IMR-90 (cell line): ENCODE measurements around the gene EPB41L1. TPM values are rescaled to one million over a fixed set of nuclear protein-coding genes. Genes with fewer than 3 reads are reported as not detected.

Source experiments
- ATAC-seq: fragments of 200-7000 bp; cut with Tn5 transposase; 2 replicates; pipeline ENCODE4 v1.9.1; 2020; ENCODE audit warnings: low read depth, mild to moderate bottlenecking, moderate library complexity
- BruUV-seq: library from RNA; stranded (reverse); fragments of 400-500 nt; replicated peaks from 2 replicates; lab custom pipeline; 2021; lab: Mats Ljungman, UMichigan
- CTCF ChIA-PET: fragments of 300-600 bp; formaldehyde crosslinking; extraction: SDS; loops from one replicate; lab custom pipeline; 2021; ENCODE audit warnings: antibody characterized with exemption; lab: Yijun Ruan, JAX
- POLR2A ChIA-PET: fragments of 300-600 bp; sonication (Branson Sonifier 250); formaldehyde crosslinking; loops from one replicate; lab custom pipeline; 2022; ENCODE audit warnings: antibody characterized with exemption; ENCODE audit not compliant: unreplicated experiment; lab: Charles Lee
- DNase-seq: peaks from one replicate; pipeline ENCODE4 v3.0.0; 2013
- H2AFZ ChIP-seq: replicated peaks from 2 replicates; pipeline ENCODE3; 2013; ENCODE audit warnings: low read length, mild to moderate bottlenecking; ENCODE audit not compliant: poor library complexity
- H2AK5ac ChIP-seq: 2 replicates; pipeline ENCODE4 v1.6.1; 2013; ENCODE audit warnings: low read depth, low read length, inconsistent platforms
- H2AK9ac ChIP-seq: replicated peaks from 2 replicates; pipeline ENCODE3; 2013; ENCODE audit warnings: mild to moderate bottlenecking, low read depth, low read length, moderate library complexity; ENCODE audit not compliant: poor library complexity
- H2BK120ac ChIP-seq: 2 replicates; pipeline ENCODE4 v1.6.1; 2013; ENCODE audit warnings: low read depth, low read length, inconsistent platforms
- H2BK15ac ChIP-seq: 3 replicates; pipeline ENCODE4 v1.6.1; 2013; ENCODE audit warnings: low read depth, low read length, inconsistent platforms
- H2BK20ac ChIP-seq: 2 replicates; pipeline ENCODE4 v1.6.1; 2013; ENCODE audit warnings: low read depth, mild to moderate bottlenecking, inconsistent platforms, low read length, moderate library complexity
- H2BK5ac ChIP-seq: 2 replicates; pipeline ENCODE4 v1.6.1; 2013; ENCODE audit warnings: mild to moderate bottlenecking, low read depth, low read length, inconsistent platforms; ENCODE audit not compliant: poor library complexity, severe bottlenecking
- H3K14ac ChIP-seq: replicated peaks from 2 replicates; pipeline ENCODE4 v1.6.1; 2013; ENCODE audit warnings: low read depth, low read length, inconsistent platforms
- H3K18ac ChIP-seq: 2 replicates; pipeline ENCODE4 v1.6.1; 2013; ENCODE audit warnings: low read depth, low read length, control low read depth
- H3K23ac ChIP-seq: 2 replicates; pipeline ENCODE4 v1.6.1; 2013; ENCODE audit warnings: low read depth, low read length, inconsistent platforms
- H3K27ac ChIP-seq: 2 replicates; pipeline ENCODE4 v1.5.1; 2013; ENCODE audit warnings: mild to moderate bottlenecking, control low read depth, low read length; ENCODE audit not compliant: insufficient read depth
- H3K27me3 ChIP-seq: 2 replicates; pipeline ENCODE4 v1.6.1; 2013; ENCODE audit warnings: low read length; ENCODE audit not compliant: control insufficient read depth, insufficient read depth
- H3K36me3 ChIP-seq: 2 replicates; pipeline ENCODE4 v1.6.1; 2013; ENCODE audit warnings: low read length, mixed read lengths; ENCODE audit not compliant: control insufficient read depth, insufficient read depth
- H3K4ac ChIP-seq: 2 replicates; pipeline ENCODE4 v1.6.1; 2013; ENCODE audit warnings: low read depth, low read length, inconsistent platforms
- H3K4me1 ChIP-seq: 2 replicates; pipeline ENCODE4 v1.6.1; 2013; ENCODE audit warnings: low read length, mixed read lengths; ENCODE audit not compliant: control insufficient read depth, insufficient read depth
- H3K4me2 ChIP-seq: 2 replicates; pipeline ENCODE4 v1.6.1; 2013; ENCODE audit warnings: low read depth, mild to moderate bottlenecking, control low read depth, low read length, moderate library complexity
- H3K4me3 ChIP-seq: 2 replicates; pipeline ENCODE4 v1.5.1; 2013; ENCODE audit warnings: low read depth, mild to moderate bottlenecking, control low read depth, low read length, moderate library complexity; ENCODE audit not compliant: insufficient read depth
- H3K56ac ChIP-seq: 2 replicates; pipeline ENCODE4 v1.6.1; 2013; ENCODE audit warnings: low read length, inconsistent platforms; ENCODE audit not compliant: insufficient read depth; ENCODE audit errors: extremely low read depth
- H3K79me1 ChIP-seq, 2 experiments: 2 replicates each; pipeline ENCODE4 v1.6.1; 2013; ENCODE audit warnings: low read length in 2 of 2, inconsistent platforms in 1 of 2, low read depth in 1 of 2
- H3K9ac ChIP-seq: 2 replicates; pipeline ENCODE4 v1.6.1; 2013; ENCODE audit warnings: low read depth, low read length, control low read depth
- H3K9me1 ChIP-seq: 2 replicates; pipeline ENCODE4 v1.6.1; 2013; ENCODE audit warnings: low read length, inconsistent platforms; ENCODE audit not compliant: insufficient read depth
- H3K9me3 ChIP-seq: 2 replicates; pipeline ENCODE4 v1.6.1; 2013; ENCODE audit warnings: low read length; ENCODE audit not compliant: control insufficient read depth, insufficient read depth
- H4K20me1 ChIP-seq: 2 replicates; pipeline ENCODE4 v1.6.1; 2013; ENCODE audit warnings: low read length, inconsistent platforms; ENCODE audit not compliant: insufficient read depth
- H4K5ac ChIP-seq: 2 replicates; pipeline ENCODE4 v1.6.1; 2013; ENCODE audit warnings: mild to moderate bottlenecking, low read depth, low read length, control low read depth
- H4K8ac ChIP-seq, 2 experiments: 2 replicates each; pipeline ENCODE4 v1.6.1; 2013; ENCODE audit warnings: low read depth in 2 of 2, low read length in 2 of 2, control low read depth in 1 of 2, inconsistent platforms in 1 of 2
- H4K91ac ChIP-seq: 2 replicates; pipeline ENCODE4 v1.6.1; 2013; ENCODE audit warnings: low read depth, low read length, inconsistent platforms; ENCODE audit not compliant: insufficient read depth
- BHLHE40 ChIP-seq: fragments of 150-350 bp; IDR thresholded peaks from 2 replicates; pipeline ENCODE4 v1.6.1; 2016; ENCODE audit warnings: mild to moderate bottlenecking, low read depth, low read length
- CEBPB ChIP-seq: IDR thresholded peaks from 2 replicates; pipeline ENCODE4 v1.6.1; 2012; ENCODE audit warnings: low read depth, low read length, improper control_type of control experiment
- CHD1 ChIP-seq: IDR thresholded peaks from 2 replicates; pipeline ENCODE4 v1.6.1; 2012; ENCODE audit warnings: low read depth, low read length, improper control_type of control experiment
- FOS ChIP-seq: fragments of 150-350 bp; IDR thresholded peaks from 2 replicates; pipeline ENCODE4 v1.6.1; 2016; ENCODE audit warnings: low read depth, low read length
- MAFK ChIP-seq: IDR thresholded peaks from 2 replicates; pipeline ENCODE4 v1.6.1; 2012; ENCODE audit warnings: low read depth, low read length, improper control_type of control experiment
- MAZ ChIP-seq: IDR thresholded peaks from 2 replicates; pipeline ENCODE4 v1.6.1; 2012; ENCODE audit warnings: low read depth, mild to moderate bottlenecking, low read length, improper control_type of control experiment, moderate library complexity, borderline replicate concordance
- MXI1 ChIP-seq: IDR thresholded peaks from 2 replicates; pipeline ENCODE4 v1.6.1; 2012; ENCODE audit warnings: low read depth, mild to moderate bottlenecking, low read length, moderate library complexity, borderline replicate concordance
- POLR2A ChIP-seq: IDR thresholded peaks from 2 replicates; pipeline ENCODE4 v1.6.1; 2012; ENCODE audit warnings: mild to moderate bottlenecking, low read depth, low read length
- RAD21 ChIP-seq: IDR thresholded peaks from 2 replicates; pipeline ENCODE4 v1.6.1; 2012; ENCODE audit warnings: low read length, improper control_type of control experiment
- RCOR1 ChIP-seq: IDR thresholded peaks from 2 replicates; pipeline ENCODE4 v1.6.1; 2012; ENCODE audit warnings: mild to moderate bottlenecking, low read length, improper control_type of control experiment; ENCODE audit not compliant: insufficient replicate concordance
- RFX5 ChIP-seq: IDR thresholded peaks from 2 replicates; pipeline ENCODE4 v1.8.0; 2012; ENCODE audit warnings: low read depth, mild to moderate bottlenecking, low read length, moderate library complexity
- SMC3 ChIP-seq: fragments of 150-350 bp; IDR thresholded peaks from 2 replicates; pipeline ENCODE4 v1.6.1; 2016; ENCODE audit warnings: low read depth, mild to moderate bottlenecking, antibody characterized with exemption, low read length, moderate library complexity
- whole genome bisulfite sequencing, 2 experiments: methylation state at CpG; one replicate each; pipeline versions ENCODE4 v1.1.5 to v1.1.7; 2013; ENCODE audit warnings: missing lambda C conversion rate in 2 of 2; ENCODE audit not compliant: insufficient read length in 1 of 2; ENCODE audit errors: extremely low coverage in 2 of 2; 5-methylcytosine and 5-hydroxymethylcytosine counted together
- dilution Hi-C: fragments of 300-500 bp; cut with HindIII; formaldehyde crosslinking; loops from one replicate; pipeline ENCODE4 v1.14.3; 2018; ENCODE audit warnings: low sequenced_read_pairs; ENCODE audit not compliant: unreplicated experiment
- in situ Hi-C: fragments of 300-500 bp; cut with MboI; formaldehyde crosslinking; loops from 3 replicates; pipeline ENCODE4 v1.14.3; 2019; ENCODE audit warnings: low sequenced_read_pairs, inconsistent platforms, mixed read lengths
- intact Hi-C: fragments of 100-400 bp; cut with micrococcal nuclease; formaldehyde crosslinking; loops from 2 replicates; pipeline ENCODE4 v1.10.0; 2022
- polyA plus RNA-seq, 3 experiments: library from polyadenylated mRNA; depleted of rRNA; stranded (reverse); fragments of >200 nt; gene quantifications; 2 replicates each; pipeline ENCODE4 v1.2.3, GENCODE V29; 2012; ENCODE audit warnings: low replicate concordance in 1 of 3
- total RNA-seq: library from RNA; depleted of rRNA; stranded (reverse); fragments of >200 nt; gene quantifications from 2 replicates; pipeline ENCODE4 v1.2.3, GENCODE V29; 2012
- TF ChIP-seq, protein P1 (sequence below): fragments of 150-350 bp; IDR thresholded peaks from 2 replicates; pipeline ENCODE4 v1.6.1; 2017; ENCODE audit warnings: mild to moderate bottlenecking, antibody characterized with exemption, low read length, low read depth
- TF ChIP-seq, protein P2 (sequence below): conservative IDR thresholded peaks from 2 replicates; pipeline ENCODE4 v1.5.1; 2012; ENCODE audit warnings: mild to moderate bottlenecking, low read depth, low read length, improper control_type of control experiment
- TF ChIP-seq, protein P3 (sequence below): fragments of 150-350 bp; IDR thresholded peaks from 2 replicates; pipeline ENCODE4 v1.6.1; 2016; ENCODE audit warnings: low read depth, mild to moderate bottlenecking, low read length, moderate library complexity, borderline replicate concordance

Gene EPB41L1
- total and polyA plus RNA-seq, 2 of the 4 experiments (the other 2 are of a cell fraction): 12.5 to 33.7 TPM

DNA sequence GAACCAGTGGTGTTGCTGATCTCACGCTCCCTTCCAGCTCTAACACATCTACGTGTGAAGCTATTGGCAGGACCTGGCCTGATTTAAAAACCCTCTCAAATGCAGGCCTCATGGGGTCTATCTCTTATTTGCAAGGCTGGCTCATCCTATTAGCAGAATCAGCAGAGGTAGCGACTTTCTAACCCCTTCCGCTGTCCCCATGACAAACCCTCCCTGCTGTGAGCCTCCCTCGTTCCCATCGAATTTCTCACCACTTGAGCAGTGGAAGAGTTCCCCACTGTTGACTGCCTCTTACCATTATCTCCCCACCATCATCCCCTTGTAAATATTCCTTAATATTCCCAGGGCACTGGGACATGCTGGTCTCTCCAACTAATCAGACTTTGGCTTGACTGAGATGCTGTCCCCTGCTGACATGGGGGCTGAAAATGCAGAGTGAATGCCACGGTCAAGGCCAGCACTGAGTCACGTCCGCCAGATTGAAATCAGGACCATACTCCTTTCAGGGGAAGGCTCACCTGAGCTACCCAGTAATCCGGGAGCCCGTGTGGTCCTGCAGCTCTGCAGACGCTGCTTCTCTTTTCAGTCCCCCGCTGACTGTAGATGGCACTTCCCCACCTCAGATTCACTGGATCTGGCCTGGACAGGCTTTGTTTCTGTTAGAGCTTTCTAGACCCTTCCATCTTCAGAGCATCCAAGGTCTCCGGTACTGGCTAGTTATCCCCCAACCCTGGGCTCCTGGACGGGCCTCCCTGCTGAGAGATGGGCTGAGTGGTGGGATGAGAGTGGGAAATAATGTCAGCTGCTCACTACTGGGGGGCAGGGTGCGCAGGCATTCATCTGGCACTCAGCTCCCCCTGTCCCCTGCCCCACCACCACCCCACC is 104.9 kb downstream of the EPB41L1 start:
- H2BK120ac ChIP-seq: no peak overlapping the region
- no peak overlapping the region for H2AK5ac ChIP-seq
- no peak overlapping the region for H3K23ac ChIP-seq
- H3K18ac ChIP-seq: no peak overlapping the region
- WGBS, 2 experiments: 31% methylated on average over 9 of the region's 16 CpGs; no CpG with 5 or more reads in 1 of the 2 experiments
- intact Hi-C loops: no loop called here
- H3K14ac ChIP-seq: no peak overlapping the region
- H2AFZ ChIP-seq: no peak overlapping the region
- dilution Hi-C loops: no loop called here
- no peak overlapping the region for H3K4me2 ChIP-seq
- no peak overlapping the region for H2BK15ac ChIP-seq
- H4K5ac ChIP-seq: no peak overlapping the region
- no peak overlapping the region for H3K27ac ChIP-seq
- no peak overlapping the region for H4K91ac ChIP-seq
- in situ Hi-C loops: no loop called here
- no TSS peak for BruUV-seq
- CTCF ChIA-PET: no interaction called here
- H2BK5ac ChIP-seq: no peak overlapping the region
- POLR2A ChIA-PET: no interaction called here
- H3K9me1 ChIP-seq: 0 out of 2 replicates have a peak, but pooled peaks cover 5% of the 10 kb centered on the region
- H3K4me3 ChIP-seq: no peak overlapping the region
- no peak overlapping the region for H3K56ac ChIP-seq
- no peak overlapping the region for H4K8ac ChIP-seq
- H4K20me1 ChIP-seq: no peaks in the 10 kb centered on the region
- DNase-seq (no peak), ATAC-seq (no peak)
- H3K4ac ChIP-seq: no peak overlapping the region
- H2AK9ac ChIP-seq: no peak overlapping the region
- H2BK20ac ChIP-seq: no peak overlapping the region
- H3K79me1 ChIP-seq: peaks cover 0 to under 1% of the 10 kb centered on the region in 2 experiments; a peak in 1 of 4 replicates
- no peak overlapping the region for H3K9ac ChIP-seq
- peaks cover 18% of the 10 kb centered on the region for H3K36me3 ChIP-seq
- peaks cover 5% of the 10 kb centered on the region; the same call in 1 of the 2 replicates for H3K27me3 ChIP-seq
- no peaks in the 10 kb centered on the region for H3K4me1 ChIP-seq
- no peaks in the 10 kb centered on the region for H3K9me3 ChIP-seq
- TF ChIP-seq MAFK (no peak), MAZ (no peak), BHLHE40 (no peak), RFX5 (no peak), SMC3 (no peak), CHD1 (no peak), MXI1 (no peak), CEBPB (no peak), RAD21 (no peak), FOS (no peak), POLR2A (no peak), RCOR1 (no peak)
- TF ChIP-seq, protein P1, sequence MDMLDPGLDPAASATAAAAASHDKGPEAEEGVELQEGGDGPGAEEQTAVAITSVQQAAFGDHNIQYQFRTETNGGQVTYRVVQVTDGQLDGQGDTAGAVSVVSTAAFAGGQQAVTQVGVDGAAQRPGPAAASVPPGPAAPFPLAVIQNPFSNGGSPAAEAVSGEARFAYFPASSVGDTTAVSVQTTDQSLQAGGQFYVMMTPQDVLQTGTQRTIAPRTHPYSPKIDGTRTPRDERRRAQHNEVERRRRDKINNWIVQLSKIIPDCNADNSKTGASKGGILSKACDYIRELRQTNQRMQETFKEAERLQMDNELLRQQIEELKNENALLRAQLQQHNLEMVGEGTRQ: no peak
- TF ChIP-seq, protein P2, sequence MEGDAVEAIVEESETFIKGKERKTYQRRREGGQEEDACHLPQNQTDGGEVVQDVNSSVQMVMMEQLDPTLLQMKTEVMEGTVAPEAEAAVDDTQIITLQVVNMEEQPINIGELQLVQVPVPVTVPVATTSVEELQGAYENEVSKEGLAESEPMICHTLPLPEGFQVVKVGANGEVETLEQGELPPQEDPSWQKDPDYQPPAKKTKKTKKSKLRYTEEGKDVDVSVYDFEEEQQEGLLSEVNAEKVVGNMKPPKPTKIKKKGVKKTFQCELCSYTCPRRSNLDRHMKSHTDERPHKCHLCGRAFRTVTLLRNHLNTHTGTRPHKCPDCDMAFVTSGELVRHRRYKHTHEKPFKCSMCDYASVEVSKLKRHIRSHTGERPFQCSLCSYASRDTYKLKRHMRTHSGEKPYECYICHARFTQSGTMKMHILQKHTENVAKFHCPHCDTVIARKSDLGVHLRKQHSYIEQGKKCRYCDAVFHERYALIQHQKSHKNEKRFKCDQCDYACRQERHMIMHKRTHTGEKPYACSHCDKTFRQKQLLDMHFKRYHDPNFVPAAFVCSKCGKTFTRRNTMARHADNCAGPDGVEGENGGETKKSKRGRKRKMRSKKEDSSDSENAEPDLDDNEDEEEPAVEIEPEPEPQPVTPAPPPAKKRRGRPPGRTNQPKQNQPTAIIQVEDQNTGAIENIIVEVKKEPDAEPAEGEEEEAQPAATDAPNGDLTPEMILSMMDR: no peak
- TF ChIP-seq, protein P3, sequence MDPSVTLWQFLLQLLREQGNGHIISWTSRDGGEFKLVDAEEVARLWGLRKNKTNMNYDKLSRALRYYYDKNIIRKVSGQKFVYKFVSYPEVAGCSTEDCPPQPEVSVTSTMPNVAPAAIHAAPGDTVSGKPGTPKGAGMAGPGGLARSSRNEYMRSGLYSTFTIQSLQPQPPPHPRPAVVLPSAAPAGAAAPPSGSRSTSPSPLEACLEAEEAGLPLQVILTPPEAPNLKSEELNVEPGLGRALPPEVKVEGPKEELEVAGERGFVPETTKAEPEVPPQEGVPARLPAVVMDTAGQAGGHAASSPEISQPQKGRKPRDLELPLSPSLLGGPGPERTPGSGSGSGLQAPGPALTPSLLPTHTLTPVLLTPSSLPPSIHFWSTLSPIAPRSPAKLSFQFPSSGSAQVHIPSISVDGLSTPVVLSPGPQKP: no peak
